ENCODE measurements around the gene ATP6V0B. TPM values are rescaled to one million over a fixed set of nuclear protein-coding genes. Genes with fewer than 3 reads are reported as not detected.

ATP6V0B gene
- total RNA-seq, 1 donor from 2014 or later, result 39.2 TPM

DNA sequence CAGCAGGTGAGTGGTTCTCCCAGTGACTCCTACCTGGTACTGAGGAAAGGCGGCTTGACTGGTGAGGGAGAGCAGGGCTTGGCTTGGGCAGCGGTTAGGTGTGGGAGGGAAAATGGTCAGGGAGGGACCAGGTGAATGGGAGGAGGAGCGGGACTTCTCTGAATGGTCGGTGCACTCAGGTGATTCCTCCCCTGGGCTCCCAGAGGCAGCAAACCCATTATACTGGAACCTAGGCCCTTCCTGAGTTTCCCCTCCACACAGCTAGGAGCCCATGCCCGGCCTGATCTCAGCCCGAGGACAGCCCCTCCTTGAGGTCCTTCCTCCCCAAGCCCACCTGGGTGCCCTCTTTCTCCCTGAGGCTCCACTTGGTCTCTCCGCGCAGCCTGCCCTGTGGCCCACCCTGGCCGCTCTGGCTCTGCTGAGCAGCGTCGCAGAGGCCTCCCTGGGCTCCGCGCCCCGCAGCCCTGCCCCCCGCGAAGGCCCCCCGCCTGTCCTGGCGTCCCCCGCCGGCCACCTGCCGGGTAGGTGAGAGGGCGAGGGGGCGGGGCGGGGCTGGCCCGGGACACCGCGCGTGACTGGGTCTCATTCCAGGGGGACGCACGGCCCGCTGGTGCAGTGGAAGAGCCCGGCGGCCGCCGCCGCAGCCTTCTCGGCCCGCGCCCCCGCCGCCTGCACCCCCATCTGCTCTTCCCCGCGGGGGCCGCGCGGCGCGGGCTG is 38.9 kb upstream of the ATP6V0B start:
- no peak overlapping the region for H2AFZ ChIP-seq (replicated peaks)
- no peaks in the 10 kb centered on the region for H3K79me2 ChIP-seq (ENCODE audit: low read depth)
- H3K4me1 ChIP-seq, result peaks cover 30% of the 10 kb centered on the region
- H3K4me2 ChIP-seq, result peak overlapping the region; percentile 84
- Mint-ChIP-seq H3K4me3 (peak overlapping the region; percentile 71), H3K4me1 (peaks cover 29% of the 10 kb centered on the region), H3K36me3 (no peaks in the 10 kb centered on the region), H3K27ac (no peak overlapping the region), H3K9me3 (no peaks in the 10 kb centered on the region), H3K27me3 (ENCODE audit: insufficient read depth, low read depth) (peaks cover 35% of the 10 kb centered on the region)
- peaks cover 38% of the 10 kb centered on the region for H4K20me1 ChIP-seq (ENCODE audit: low read depth)
- no peak overlapping the region for H3K27ac ChIP-seq
- H3K9me3 ChIP-seq (ENCODE audit: low read depth), result no peaks in the 10 kb centered on the region
- peaks cover 26% of the 10 kb centered on the region for H3F3A ChIP-seq (ENCODE audit: low read depth)
- no peaks in the 10 kb centered on the region for H3K36me3 ChIP-seq
- peak overlapping the region; percentile 60 for H3K4me3 ChIP-seq
- H3K27me3 ChIP-seq, result peaks cover 69% of the 10 kb centered on the region
- TF ChIP-seq, protein P1, sequence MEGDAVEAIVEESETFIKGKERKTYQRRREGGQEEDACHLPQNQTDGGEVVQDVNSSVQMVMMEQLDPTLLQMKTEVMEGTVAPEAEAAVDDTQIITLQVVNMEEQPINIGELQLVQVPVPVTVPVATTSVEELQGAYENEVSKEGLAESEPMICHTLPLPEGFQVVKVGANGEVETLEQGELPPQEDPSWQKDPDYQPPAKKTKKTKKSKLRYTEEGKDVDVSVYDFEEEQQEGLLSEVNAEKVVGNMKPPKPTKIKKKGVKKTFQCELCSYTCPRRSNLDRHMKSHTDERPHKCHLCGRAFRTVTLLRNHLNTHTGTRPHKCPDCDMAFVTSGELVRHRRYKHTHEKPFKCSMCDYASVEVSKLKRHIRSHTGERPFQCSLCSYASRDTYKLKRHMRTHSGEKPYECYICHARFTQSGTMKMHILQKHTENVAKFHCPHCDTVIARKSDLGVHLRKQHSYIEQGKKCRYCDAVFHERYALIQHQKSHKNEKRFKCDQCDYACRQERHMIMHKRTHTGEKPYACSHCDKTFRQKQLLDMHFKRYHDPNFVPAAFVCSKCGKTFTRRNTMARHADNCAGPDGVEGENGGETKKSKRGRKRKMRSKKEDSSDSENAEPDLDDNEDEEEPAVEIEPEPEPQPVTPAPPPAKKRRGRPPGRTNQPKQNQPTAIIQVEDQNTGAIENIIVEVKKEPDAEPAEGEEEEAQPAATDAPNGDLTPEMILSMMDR (IDR thresholded peaks at IDR 0.05), result no peak
- TF ChIP-seq EZH2 (IDR thresholded peaks at IDR 0.05), result peak; percentile 41
- no peak overlapping the region for H3K9ac ChIP-seq
- no peak for DNase-seq (ENCODE audit: low spot score)

DNA sequence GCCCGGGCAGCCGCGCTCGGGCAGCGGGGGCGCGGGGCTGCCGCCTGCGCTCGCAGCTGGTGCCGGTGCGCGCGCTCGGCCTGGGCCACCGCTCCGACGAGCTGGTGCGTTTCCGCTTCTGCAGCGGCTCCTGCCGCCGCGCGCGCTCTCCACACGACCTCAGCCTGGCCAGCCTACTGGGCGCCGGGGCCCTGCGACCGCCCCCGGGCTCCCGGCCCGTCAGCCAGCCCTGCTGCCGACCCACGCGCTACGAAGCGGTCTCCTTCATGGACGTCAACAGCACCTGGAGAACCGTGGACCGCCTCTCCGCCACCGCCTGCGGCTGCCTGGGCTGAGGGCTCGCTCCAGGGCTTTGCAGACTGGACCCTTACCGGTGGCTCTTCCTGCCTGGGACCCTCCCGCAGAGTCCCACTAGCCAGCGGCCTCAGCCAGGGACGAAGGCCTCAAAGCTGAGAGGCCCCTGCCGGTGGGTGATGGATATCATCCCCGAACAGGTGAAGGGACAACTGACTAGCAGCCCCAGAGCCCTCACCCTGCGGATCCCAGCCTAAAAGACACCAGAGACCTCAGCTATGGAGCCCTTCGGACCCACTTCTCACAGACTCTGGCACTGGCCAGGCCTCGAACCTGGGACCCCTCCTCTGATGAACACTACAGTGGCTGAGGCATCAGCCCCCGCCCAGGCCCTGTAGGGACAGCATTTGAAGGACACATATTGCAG is 38.2 kb upstream of the ATP6V0B start:
- peak; percentile 80 for DNase-seq (ENCODE audit: low spot score)
- Mint-ChIP-seq H3K36me3 (no peaks in the 10 kb centered on the region), H3K27ac (no peak overlapping the region), H3K4me1 (peaks cover 29% of the 10 kb centered on the region), H3K4me3 (peak overlapping the region; percentile 77), H3K9me3 (no peaks in the 10 kb centered on the region), H3K27me3 (ENCODE audit: insufficient read depth, low read depth) (peaks cover 35% of the 10 kb centered on the region)
- H3K9ac ChIP-seq, result no peak overlapping the region
- no peak overlapping the region for H3K27ac ChIP-seq
- peaks cover 30% of the 10 kb centered on the region for H3K4me1 ChIP-seq
- peaks cover 65% of the 10 kb centered on the region for H3K27me3 ChIP-seq
- H3K79me2 ChIP-seq (ENCODE audit: low read depth), result no peaks in the 10 kb centered on the region
- H3K4me3 ChIP-seq, result peak overlapping the region; percentile 60
- no peaks in the 10 kb centered on the region for H3K36me3 ChIP-seq
- peaks cover 38% of the 10 kb centered on the region for H4K20me1 ChIP-seq (ENCODE audit: low read depth)
- no peaks in the 10 kb centered on the region for H3K9me3 ChIP-seq (ENCODE audit: low read depth)
- H3F3A ChIP-seq (ENCODE audit: low read depth), result peaks cover 26% of the 10 kb centered on the region
- TF ChIP-seq, protein P1 (IDR thresholded peaks at IDR 0.05), result peak; percentile 30
- TF ChIP-seq EZH2 (IDR thresholded peaks at IDR 0.05) (peak; percentile 47), EZH2phosphoT487 (IDR thresholded peaks at IDR 0.05) (no peak)
- peak overlapping the region; percentile 96 for H2AFZ ChIP-seq (replicated peaks)
- H3K4me2 ChIP-seq, result peak overlapping the region; percentile 84

DNA sequence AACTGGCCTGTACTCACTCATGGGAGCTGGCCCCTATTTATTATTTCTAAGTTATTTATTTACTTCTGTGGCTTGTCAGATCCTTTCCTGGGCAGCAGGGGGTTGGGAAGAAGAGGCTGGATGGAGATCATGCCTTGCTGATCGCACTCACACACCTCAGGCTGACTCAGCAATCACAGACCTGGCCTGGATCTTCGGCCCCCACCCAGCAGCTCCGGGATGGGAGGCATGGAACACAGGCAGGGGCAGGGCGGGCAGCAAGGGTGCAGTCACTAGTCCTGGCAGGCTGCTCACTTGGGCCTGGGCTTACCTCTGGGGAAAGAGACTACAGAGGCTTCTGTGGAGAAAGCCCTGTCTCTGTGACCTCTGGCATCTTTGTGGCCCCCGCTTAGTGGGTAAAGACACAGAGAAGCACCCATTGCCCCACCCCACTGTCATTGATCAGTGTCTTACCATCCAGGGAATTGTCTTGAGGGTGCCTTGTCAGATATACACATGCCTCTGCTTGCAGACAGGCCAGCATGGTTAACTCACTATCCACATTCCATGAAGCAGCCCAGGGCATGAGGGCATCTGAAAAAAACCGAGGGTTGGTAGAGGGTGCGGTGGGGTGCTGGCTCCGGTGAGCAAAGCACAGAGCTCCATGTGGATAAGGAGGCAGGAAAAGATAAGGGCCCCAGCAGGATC is 37.4 kb upstream of the ATP6V0B start:
- Histone ChIP-seq H3K79me2 (ENCODE audit: low read depth) (no peaks in the 10 kb centered on the region), H3K36me3 (no peaks in the 10 kb centered on the region), H3K4me1 (peaks cover 30% of the 10 kb centered on the region), H3F3A (ENCODE audit: low read depth) (peaks cover 26% of the 10 kb centered on the region), H3K4me2 (no peak overlapping the region), H3K9me3 (ENCODE audit: low read depth) (no peaks in the 10 kb centered on the region), H3K27ac (no peak overlapping the region), H4K20me1 (ENCODE audit: low read depth) (peaks cover 37% of the 10 kb centered on the region), H3K27me3 (peaks cover 57% of the 10 kb centered on the region), H3K9ac (no peak overlapping the region), H3K4me3 (no peak overlapping the region), H2AFZ (replicated peaks) (no peak overlapping the region)
- no peaks in the 10 kb centered on the region for H3K9me3 Mint-ChIP-seq
- TF ChIP-seq EZH2 (IDR thresholded peaks at IDR 0.05) (no peak), EZH2phosphoT487 (IDR thresholded peaks at IDR 0.05) (no peak)
- TF ChIP-seq, protein P1 (IDR thresholded peaks at IDR 0.05), result no peak
- no peak for DNase-seq (ENCODE audit: low spot score)
- no peaks in the 10 kb centered on the region for H3K36me3 Mint-ChIP-seq
- H3K27ac Mint-ChIP-seq, result no peak overlapping the region
- H3K4me3 Mint-ChIP-seq, result peak overlapping the region; percentile 77
- peaks cover 35% of the 10 kb centered on the region for H3K27me3 Mint-ChIP-seq (ENCODE audit: insufficient read depth, low read depth)
- H3K4me1 Mint-ChIP-seq, result peaks cover 29% of the 10 kb centered on the region

All from neural progenitor cell (in vitro differentiated cells).